Transverse colon (tissue), 4 donors: ENCODE results near the gene RIC1. TPM values are rescaled to one million over a fixed set of nuclear protein-coding genes. Genes with fewer than 3 reads are reported as not detected.

Source experiments
- DNase-seq: peaks from one replicate; pipeline ENCODE4 v3.0.0-alpha.2; 2019
- H3K27ac ChIP-seq, 4 donors: fragments of 200-600 bp; sonication (generic); 2 replicates each; pipeline ENCODE4 v1.5.1; 2016 to 2018; ENCODE audit warnings: inconsistent platforms in 4 of 4
- H3K27me3 ChIP-seq: fragments of 200-600 bp; sonication (generic); 2 replicates; pipeline ENCODE4 v1.5.1; 2017; ENCODE audit warnings: inconsistent platforms
- H3K36me3 ChIP-seq, 4 donors: fragments of 200-600 bp; sonication (generic); 2 replicates each; pipeline ENCODE4 v1.5.1; 2017 to 2019; ENCODE audit warnings: inconsistent platforms in 4 of 4
- H3K4me1 ChIP-seq, 4 donors: fragments of 200-600 bp; sonication (generic); 2 replicates each; pipeline ENCODE4 v1.5.1; 2017 to 2020; ENCODE audit warnings: inconsistent platforms in 4 of 4
- H3K4me3 ChIP-seq, 4 donors: fragments of 200-600 bp; sonication (generic); 1 replicate in 1 of 4; 2 replicates in 3 of 4; pipeline versions ENCODE4 v1.5.1 to v1.6.1; 2017 to 2019; ENCODE audit warnings: inconsistent platforms in 4 of 4
- H3K9me3 ChIP-seq, 2 donors: fragments of 200-600 bp; sonication (generic); 2 replicates each; pipeline ENCODE4 v1.5.1; 2017 to 2019; ENCODE audit warnings: inconsistent platforms in 2 of 2
- EP300 ChIP-seq: sonication (generic); formaldehyde crosslinking; IDR thresholded peaks from one replicate; pipeline ENCODE4 v1.6.1; 2017; ENCODE audit warnings: antibody characterized with exemption, low read depth
- POLR2A ChIP-seq: fragments of 450-650 bp; IDR thresholded peaks from one replicate; pipeline ENCODE4 v1.6.1; 2016; ENCODE audit warnings: antibody characterized with exemption, mild to moderate bottlenecking, moderate library complexity
- POLR2AphosphoS5 ChIP-seq, 3 donors: sonication (generic); formaldehyde crosslinking; IDR thresholded peaks; one replicate each; pipeline ENCODE4 v1.6.1; 2016; ENCODE audit warnings: antibody characterized with exemption in 3 of 3
- WGBS, 2 donors: methylation state at CpG; one replicate each; pipeline ENCODE4 v1.1.5; 2018; ENCODE audit warnings: low coverage in 1 of 2; 5-methylcytosine and 5-hydroxymethylcytosine counted together
- in situ Hi-C, 4 donors: fragments of 200-750 bp; cut with MboI; loops; one replicate each; pipeline versions ENCODE4 v1.15.0 to v1.15.1; 2017; ENCODE audit warnings: low sequenced_read_pairs in 3 of 4, low pct_ligation_motif_present in 1 of 4, low pct_unique_long_range_greater_than_20kb in 1 of 4
- intact Hi-C: fragments of 100-400 bp; cut with DNase I; formaldehyde crosslinking; loops from one replicate; pipeline ENCODE4 v1.15.1; 2023; ENCODE audit warnings: low total_unique reads
- total RNA-seq, 4 donors: library from RNA; depleted of rRNA; stranded (reverse); fragments of >200 nt; gene quantifications; one replicate each; pipeline ENCODE4 v1.1.0, GENCODE V29; 2016
- TF ChIP-seq, protein P1 (sequence below), 5 experiments: fragments of 200-600 bp in 3 of 5; fragments of 450-650 bp in 2 of 5; sonication (generic) in 3 of 5; IDR thresholded peaks; 1 replicate in 2 of 5; 2 replicates in 3 of 5; pipeline ENCODE4 v1.5.1; 2016 to 2017; ENCODE audit warnings: antibody characterized with exemption in 5 of 5, inconsistent platforms in 3 of 5, mild to moderate bottlenecking in 2 of 5, moderate library complexity in 1 of 5

Gene RIC1
- total RNA-seq, 4 donors from 2014 or later = 22.5 to 93.9 (median 42.8) TPM

DNA sequence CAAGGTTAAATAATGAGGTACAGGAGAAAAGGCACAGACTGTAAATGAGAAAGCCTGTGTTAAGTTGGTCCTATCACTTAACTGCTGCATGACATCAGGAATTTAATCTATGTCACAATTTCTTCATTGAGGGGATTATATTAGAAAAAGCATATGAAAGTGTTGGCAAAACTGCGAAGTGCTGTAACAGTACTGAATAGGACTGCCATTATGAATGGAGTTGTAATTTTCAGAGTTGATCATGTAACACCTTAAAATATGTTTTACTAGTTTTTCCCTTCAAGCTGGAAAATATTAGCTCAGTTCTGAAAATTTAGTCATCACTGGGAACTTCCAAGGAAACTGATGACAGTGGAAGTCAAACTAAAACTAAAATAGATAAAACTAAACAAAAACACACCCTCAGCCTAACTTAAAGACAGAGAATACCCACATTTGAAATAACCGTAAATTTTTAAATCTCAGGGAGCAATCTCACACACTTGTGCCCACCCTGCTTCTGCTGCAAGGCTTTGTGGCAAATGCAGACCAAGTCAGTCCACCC, 158.9 kb downstream of the RIC1 start:
- no peak for DNase-seq
- in situ Hi-C loops = no loop called here
- Histone ChIP-seq H3K27ac (no peak overlapping the region), H3K4me3 (no peak overlapping the region), H3K27me3 (no peaks in the 10 kb centered on the region), H3K36me3 (peaks cover 0 to 37% (median 6%) of the 10 kb centered on the region in 4 donors), H3K9me3 (no peaks in the 10 kb centered on the region), H3K4me1 (peaks cover 0 to 3% (median 0%) of the 10 kb centered on the region in 4 donors)
- TF ChIP-seq, protein P1, sequence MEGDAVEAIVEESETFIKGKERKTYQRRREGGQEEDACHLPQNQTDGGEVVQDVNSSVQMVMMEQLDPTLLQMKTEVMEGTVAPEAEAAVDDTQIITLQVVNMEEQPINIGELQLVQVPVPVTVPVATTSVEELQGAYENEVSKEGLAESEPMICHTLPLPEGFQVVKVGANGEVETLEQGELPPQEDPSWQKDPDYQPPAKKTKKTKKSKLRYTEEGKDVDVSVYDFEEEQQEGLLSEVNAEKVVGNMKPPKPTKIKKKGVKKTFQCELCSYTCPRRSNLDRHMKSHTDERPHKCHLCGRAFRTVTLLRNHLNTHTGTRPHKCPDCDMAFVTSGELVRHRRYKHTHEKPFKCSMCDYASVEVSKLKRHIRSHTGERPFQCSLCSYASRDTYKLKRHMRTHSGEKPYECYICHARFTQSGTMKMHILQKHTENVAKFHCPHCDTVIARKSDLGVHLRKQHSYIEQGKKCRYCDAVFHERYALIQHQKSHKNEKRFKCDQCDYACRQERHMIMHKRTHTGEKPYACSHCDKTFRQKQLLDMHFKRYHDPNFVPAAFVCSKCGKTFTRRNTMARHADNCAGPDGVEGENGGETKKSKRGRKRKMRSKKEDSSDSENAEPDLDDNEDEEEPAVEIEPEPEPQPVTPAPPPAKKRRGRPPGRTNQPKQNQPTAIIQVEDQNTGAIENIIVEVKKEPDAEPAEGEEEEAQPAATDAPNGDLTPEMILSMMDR (IDR thresholded peaks at IDR 0.05) = no peak
- TF ChIP-seq EP300 (no peak), POLR2A (no peak)
- intact Hi-C loops = no loop called here
- WGBS, 2 donors = 86 to 100% methylated on average over 2 of the region's 2 CpGs

DNA sequence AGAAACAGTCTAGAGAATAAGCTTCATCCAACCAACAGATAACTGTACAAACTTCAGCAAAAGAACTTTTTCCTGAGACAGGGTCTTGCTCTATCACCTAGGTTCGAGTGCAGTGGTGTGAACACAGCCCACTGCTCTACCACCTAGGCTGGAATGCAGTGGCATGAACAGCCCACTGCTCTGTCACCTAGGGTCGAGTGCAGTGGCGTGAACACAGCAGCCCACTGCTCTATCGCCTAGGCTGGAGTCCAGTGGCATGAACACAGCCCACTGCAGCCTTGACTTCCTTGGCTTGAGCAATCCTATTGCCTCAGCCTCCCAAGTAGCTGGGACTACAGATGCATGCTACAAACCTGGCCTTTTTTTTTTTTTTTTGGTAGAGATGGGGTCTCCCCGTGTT, 160.6 kb downstream of the RIC1 start:
- intact Hi-C loops = no loop called here
- H3K36me3 ChIP-seq = peaks cover 0 to 32% (median 6%) of the 10 kb centered on the region in 4 donors

DNA sequence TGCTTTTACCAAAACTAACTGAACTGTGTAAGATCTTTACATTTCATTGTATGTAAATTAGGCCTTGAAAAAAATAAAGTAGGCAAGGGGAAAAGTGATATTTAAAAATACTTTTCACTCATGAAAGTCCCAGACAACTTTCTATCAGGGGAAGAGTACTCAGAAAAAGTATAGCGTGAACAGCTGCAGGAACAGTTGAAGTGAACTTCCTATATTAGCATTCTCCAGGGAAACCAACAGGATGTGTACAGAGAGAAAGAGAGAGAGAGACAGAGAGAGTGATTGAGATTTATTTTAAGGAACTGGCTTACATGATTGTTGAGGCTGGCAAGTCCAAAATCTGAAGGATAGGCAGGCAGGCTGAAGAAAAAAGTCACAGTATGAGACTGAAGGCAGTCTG, 162.0 kb downstream of the RIC1 start:
- H3K9me3 ChIP-seq = no peaks in the 10 kb centered on the region
- intact Hi-C loops (no loop called here), in situ Hi-C loops (no loop called here)

More for the DNA sequence above, 160.6 kb downstream of the RIC1 start:
- Histone ChIP-seq H3K4me1 (no peaks in the 10 kb centered on the region), H3K27me3 (no peaks in the 10 kb centered on the region), H3K9me3 (no peaks in the 10 kb centered on the region), H3K4me3 (no peak overlapping the region), H3K27ac (no peak overlapping the region)
- no peak for DNase-seq
- 80 to 92% methylated on average over 1 to 5 of the region's 5 CpGs for WGBS, 2 donors
- TF ChIP-seq POLR2A (no peak), POLR2AphosphoS5 (IDR thresholded peaks at IDR 0.05) (no peak), EP300 (no peak)
- TF ChIP-seq, protein P1 (IDR thresholded peaks at IDR 0.05) = no peak
- in situ Hi-C loops = no loop called here

DNA sequence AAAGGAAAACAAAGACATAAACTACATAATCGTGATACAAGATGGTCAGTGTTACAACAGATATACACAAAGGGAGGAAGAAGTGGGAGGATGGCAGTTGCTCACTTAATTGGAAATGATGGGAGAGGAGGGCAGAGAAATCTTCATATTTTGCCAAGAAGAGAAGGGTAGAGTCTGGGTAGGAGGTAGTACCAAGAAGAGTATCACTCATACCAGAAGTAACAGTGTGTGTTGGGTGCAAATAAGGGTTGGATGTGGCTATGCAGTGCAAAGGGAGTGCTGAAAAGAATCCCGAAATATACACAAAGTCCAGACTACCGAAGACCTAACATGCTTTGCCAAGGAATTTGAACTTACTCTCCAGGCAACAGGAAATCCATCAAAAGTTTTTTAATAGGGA, 163.0 kb downstream of the RIC1 start:
- in situ Hi-C loops (no loop called here), intact Hi-C loops (no loop called here)
- Histone ChIP-seq H3K9me3 (no peaks in the 10 kb centered on the region), H3K4me1 (peaks cover 0 to 4% (median 0%) of the 10 kb centered on the region in 4 donors), H3K27me3 (no peaks in the 10 kb centered on the region), H3K4me3 (no peak overlapping the region), H3K36me3 (peaks cover 0 to 21% (median 3%) of the 10 kb centered on the region in 4 donors), H3K27ac (no peak overlapping the region)
- TF ChIP-seq POLR2AphosphoS5 (IDR thresholded peaks at IDR 0.05) (no peak), EP300 (no peak), POLR2A (no peak)
- TF ChIP-seq, protein P1 (IDR thresholded peaks at IDR 0.05) = no peak
- WGBS, 2 donors = 78 to 81% methylated on average over 3 of the region's 3 CpGs
- DNase-seq = no peak

More for the DNA sequence above, 162.0 kb downstream of the RIC1 start:
- Histone ChIP-seq H3K4me3 (no peak overlapping the region), H3K36me3 (peaks cover 0 to 30% (median 6%) of the 10 kb centered on the region in 4 donors), H3K27me3 (no peaks in the 10 kb centered on the region), H3K27ac (no peak overlapping the region), H3K4me1 (peaks cover 0 to under 1% (median 0%) of the 10 kb centered on the region in 4 donors)
- WGBS, 2 donors = 81% methylated on average over 1 of the region's 1 CpG; no CpG with 5 or more reads in 1 of the 2 donors
- TF ChIP-seq POLR2AphosphoS5 (IDR thresholded peaks at IDR 0.05) (no peak), EP300 (no peak), POLR2A (no peak)
- TF ChIP-seq, protein P1 (IDR thresholded peaks at IDR 0.05) = no peak
- DNase-seq = no peak
